AG04449 (cell line): ENCODE measurements around the gene RPS10.

Source experiments
- CTCF ChIA-PET: fragments of 350-600 bp; formaldehyde crosslinking; extraction: SDS; loops from one replicate; lab custom pipeline; 2021; ENCODE audit warnings: antibody characterized with exemption; lab: Yijun Ruan, JAX
- POLR2A ChIA-PET: fragments of 400-600, 350-600 bp; formaldehyde crosslinking; extraction: SDS; loops from one replicate; lab custom pipeline; 2020; ENCODE audit warnings: antibody characterized with exemption, inconsistent platforms; lab: Yijun Ruan, JAX
- DNase-seq: peaks from one replicate; pipeline ENCODE4 v3.0.0-alpha.2; 2010; ENCODE audit warnings: low read depth, low spot score
- H3K4me3 ChIP-seq: 2 replicates; pipeline ENCODE4 v1.5.1; 2011; ENCODE audit warnings: low read depth, mild to moderate bottlenecking, control low read depth, low read length
- CTCF ChIP-seq: IDR thresholded peaks from one replicate; pipeline ENCODE4 v1.5.1; 2011; ENCODE audit warnings: mild to moderate bottlenecking, moderate library complexity, low read length, control low read depth, inconsistent platforms; ENCODE audit not compliant: insufficient read depth; ENCODE audit errors: missing control alignments

The RPS10 gene

GRCh38 chr6:34425498-34426410 is at the start of gene RPS10:
Gene RPS10, minus strand, starts transcription at chr6:34426069. Its CDS starts 848 bp downstream, at chr6:34425221.
- peak; percentile 54 for DNase-seq
- peak within 1 kb of the TSS; percentile 93 for H3K4me3 ChIP-seq
- ChIA-PET CTCF (interaction anchor here (0.6 to 2.3 kb wide), 7 partner anchors 11 to 1062 kb away, joined by 3 to 19 read pairs (median 4); partner anchors contain the start of gene SMIM29), POLR2A (interaction anchor here (0.6 to 3.5 kb wide), 16 partner anchors 9 to 230 kb away, joined by 3 to 19 read pairs (median 4); partner anchors contain the start of genes HMGA1, NUDT3 and SMIM29)
- no peak for TF ChIP-seq CTCF

GRCh38 chr6:34475238-34475682 is 49.4 kb upstream of the RPS10 start:
- H3K4me3 ChIP-seq: no peak overlapping the region
- CTCF ChIA-PET: interaction anchor here (1.2 to 3.4 kb wide), 3 partner anchors 9 to 16 kb away, joined by 4 to 15 read pairs (median 8); partner anchors contain the start of gene PACSIN1
- DNase-seq: no peak
- no peak for TF ChIP-seq CTCF
- POLR2A ChIA-PET: interaction anchor here (1.1 kb wide), 1 partner anchor 50 kb away, joined by 4 read pairs; no protein-coding TSS in a partner anchor

- ChIA-PET CTCF (interaction anchor here (2.2 to 3.4 kb wide), 2 partner anchors 12 to 15 kb away, joined by 8 to 15 read pairs; no protein-coding TSS in a partner anchor), POLR2A (no interaction called here)
- H3K4me3 ChIP-seq: no peak overlapping the region
- DNase-seq: no peak
- no peak for TF ChIP-seq CTCF
Measured at GRCh38 chr6:34474754-34475153, 48.9 kb upstream of the RPS10 start.

- POLR2A ChIA-PET: no interaction called here
Measured at GRCh38 chr6:34473967-34474366, 48.1 kb upstream of the RPS10 start.

GRCh38 chr6:34472425-34472824 is 46.6 kb upstream of the RPS10 start:
- TF ChIP-seq CTCF: no peak
- H3K4me3 ChIP-seq: no peak overlapping the region
- DNase-seq: no peak
- POLR2A ChIA-PET: no interaction called here
- CTCF ChIA-PET: no interaction called here

More at GRCh38 chr6:34473967-34474366, 48.1 kb upstream of the RPS10 start:
- TF ChIP-seq CTCF: no peak
- CTCF ChIA-PET: no interaction called here
- no peak for DNase-seq
- H3K4me3 ChIP-seq: no peak overlapping the region

- no peak for TF ChIP-seq CTCF
- no peak overlapping the region for H3K4me3 ChIP-seq
- ChIA-PET CTCF (no interaction called here), POLR2A (no interaction called here)
- no peak for DNase-seq
Measured at GRCh38 chr6:34469499-34469898, 43.6 kb upstream of the RPS10 start.
